ENCODE results near the gene COQ5.
"Not testable (repeated sequence)": the region's sequence is repeated elsewhere in the genome, so short reads cannot be mapped to it uniquely, and the experiment has no call there.

Gene COQ5

GRCh38 chr12:120528861-120529525 is at the start of gene COQ5:
Gene COQ5, minus strand, starts transcription at chr12:120529158. Its CDS starts 17 bp downstream, at chr12:120529141.
- DNase-seq (ENCODE audit: low read depth in 2 of 2), result peak; percentile 74 to 76

- no peak for DNase-seq (ENCODE audit: low read depth in 2 of 2)
These were observed 45.1 kb upstream of the COQ5 start for GRCh38 chr12:120574106-120574505.

GRCh38 chr12:120573560-120573959 is 44.6 kb upstream of the COQ5 start:
- no peak for DNase-seq (ENCODE audit: low read depth in 2 of 2)

- DNase-seq (ENCODE audit: low read depth in 2 of 2), result no peak
These were observed 42.3 kb upstream of the COQ5 start for GRCh38 chr12:120571299-120571698.

- DNase-seq (ENCODE audit: low read depth in 2 of 2), result no peak
These were observed 34.5 kb upstream of the COQ5 start for GRCh38 chr12:120563495-120563894.

- DNase-seq (ENCODE audit: low read depth in 2 of 2), result no peak
These were observed 33.9 kb upstream of the COQ5 start for GRCh38 chr12:120562906-120563305.

- no peak for DNase-seq (ENCODE audit: low read depth in 2 of 2)
These were observed 28.6 kb upstream of the COQ5 start for GRCh38 chr12:120557589-120557988.

- no peak for DNase-seq (ENCODE audit: low read depth in 2 of 2)
These were observed 25.7 kb upstream of the COQ5 start for GRCh38 chr12:120554678-120555077.

GRCh38 chr12:120546050-120546386 is 17.1 kb upstream of the COQ5 start:
- DNase-seq (ENCODE audit: low read depth in 2 of 2), result no peak

GRCh38 chr12:120544691-120545090 is 15.7 kb upstream of the COQ5 start:
- DNase-seq (ENCODE audit: low read depth in 2 of 2), result no peak

- DNase-seq (ENCODE audit: low read depth in 2 of 2), result no peak
These were observed 13.2 kb upstream of the COQ5 start for GRCh38 chr12:120542166-120542565.

- DNase-seq (ENCODE audit: low read depth in 2 of 2), result no peak
These were observed 11.5 kb upstream of the COQ5 start for GRCh38 chr12:120540445-120540844.

- no peak for DNase-seq (ENCODE audit: low read depth in 2 of 2)
These were observed 10.3 kb upstream of the COQ5 start for GRCh38 chr12:120539303-120539702.

- no peak for DNase-seq (ENCODE audit: low read depth in 2 of 2)
These were observed 9.6 kb upstream of the COQ5 start for GRCh38 chr12:120538281-120539156.

- DNase-seq (ENCODE audit: low read depth in 2 of 2), result no peak
These were observed 8.9 kb upstream of the COQ5 start for GRCh38 chr12:120537856-120538220.

- no peak for DNase-seq (ENCODE audit: low read depth in 2 of 2)
These were observed 7.3 kb upstream of the COQ5 start for GRCh38 chr12:120536064-120536791.

GRCh38 chr12:120534703-120535655 is 6.0 kb upstream of the COQ5 start:
- DNase-seq (ENCODE audit: low read depth in 2 of 2), result peak in 1 of 2 donors; percentile 42

- peak; percentile 50 to 65 for DNase-seq (ENCODE audit: low read depth in 2 of 2)
These were observed 5.3 kb upstream of the COQ5 start, which contains the start of gene RNF10 for GRCh38 chr12:120534203-120534702. Gene RNF10, plus strand, starts transcription at chr12:120534356. Its CDS starts 456 bp downstream, at chr12:120534812.

GRCh38 chr12:120532701-120533238 is 3.8 kb upstream of the COQ5 start:
- no peak for DNase-seq (ENCODE audit: low read depth in 2 of 2)

- not testable (repeated sequence) for DNase-seq (ENCODE audit: low read depth in 2 of 2)
These were observed 1.4 kb upstream of the COQ5 start for GRCh38 chr12:120530418-120530761.

Data from stimulated activated CD4-positive, alpha-beta T cell treated with anti-CD3 and anti-CD28 coated beads, Interleukin-1b, Interleukin-23, amount 100 ng/mL, for 4 hours (primary cell).